RWPE1 (cell line): Measurements from ENCODE around the gene ARHGDIB.

ENCODE experiments used
- CTCF ChIA-PET: fragments of 350-600 bp; sonication (Branson Sonifier 250); formaldehyde crosslinking; extraction: SDS; loops from one replicate; lab custom pipeline; 2021; lab: Yijun Ruan, JAX
- POLR2A ChIA-PET: fragments of 400-600 bp; formaldehyde crosslinking; extraction: SDS; loops from one replicate; lab custom pipeline; 2020; ENCODE audit warnings: antibody characterized with exemption; ENCODE audit not compliant: low non-redundant PET; lab: Yijun Ruan, JAX
- DNase-seq: peaks from one replicate; pipeline ENCODE4 v3.0.0; 2012; ENCODE audit warnings: low spot score
- H3K27ac ChIP-seq: fragments of 450-650 bp; 2 replicates; pipeline ENCODE4 v1.5.1; 2017
- CTCF ChIP-seq: fragments of 450-650 bp; conservative IDR thresholded peaks from 2 replicates; pipeline ENCODE4 v1.5.1; 2017; ENCODE audit warnings: low read depth, mild to moderate bottlenecking

ARHGDIB gene

GRCh38 chr12:14960548-14961465 is 594 bp downstream of the ARHGDIB start:
- no peak for TF ChIP-seq CTCF
- DNase-seq, result peak; percentile 72
- H3K27ac ChIP-seq, result peak overlapping the region; percentile 89
- ChIA-PET CTCF (interaction anchor here (0.6 to 0.7 kb wide), 2 partner anchors 26 to 35 kb away, joined by 3 read pairs; no protein-coding TSS in a partner anchor), POLR2A (no interaction called here)

DNA sequence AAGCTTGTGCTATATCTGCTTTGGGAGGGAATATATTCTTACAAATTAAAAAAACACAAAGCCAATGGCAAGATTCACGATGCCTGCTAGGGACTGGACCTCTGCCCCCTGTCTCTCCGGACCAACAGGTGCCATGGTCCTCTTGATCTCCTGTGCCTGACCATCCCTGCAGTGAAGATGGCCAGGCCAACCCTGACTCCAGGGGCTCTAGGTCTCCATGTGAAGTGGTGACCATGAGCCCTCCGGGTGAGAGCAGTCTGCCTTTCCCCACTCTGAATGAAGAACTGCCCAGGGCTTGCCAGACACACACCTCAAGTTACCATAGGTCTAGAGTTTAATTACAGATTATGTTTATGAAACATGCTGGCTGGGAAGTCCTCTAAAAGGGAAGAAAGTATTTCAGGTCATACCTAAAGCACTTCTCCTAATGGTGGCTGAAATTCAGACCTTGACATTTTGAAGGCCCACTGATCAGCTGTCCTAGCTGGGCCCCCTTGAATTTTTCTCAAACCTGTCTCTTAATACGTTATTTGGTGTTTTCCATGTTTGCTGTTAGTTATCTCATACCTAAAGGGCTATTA is 1.4 kb downstream of the ARHGDIB start:
- ChIA-PET POLR2A (no interaction called here), CTCF (no interaction called here)
- TF ChIP-seq CTCF, result no peak
- H3K27ac ChIP-seq, result peak overlapping the region; percentile 89
- DNase-seq, result no peak

- POLR2A ChIA-PET, result no interaction called here
- CTCF ChIA-PET, result interaction anchor here (0.6 kb wide), 1 partner anchor 459 kb away, joined by 6 read pairs; no protein-coding TSS in a partner anchor
- no peak overlapping the region for H3K27ac ChIP-seq
- TF ChIP-seq CTCF, result no peak
- no peak for DNase-seq
Measured at GRCh38 chr12:14959463-14959862, 1.9 kb downstream of the ARHGDIB start.

DNA sequence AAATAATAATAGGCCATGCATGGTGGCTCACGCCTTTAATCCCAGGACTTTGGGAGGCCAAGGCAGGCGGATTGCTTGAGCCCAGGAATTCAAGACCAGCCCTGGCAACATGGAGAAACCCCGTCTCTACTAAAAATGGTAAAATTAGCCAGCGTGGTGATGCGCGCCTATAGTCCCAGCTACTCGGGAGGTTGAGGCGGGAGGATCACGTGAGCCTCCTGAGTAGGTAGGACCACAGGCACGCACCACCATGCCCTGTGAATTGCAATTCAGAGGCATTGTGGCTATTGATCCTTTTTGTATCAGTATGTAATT is 2.3 kb downstream of the ARHGDIB start:
- ChIA-PET POLR2A (no interaction called here), CTCF (interaction anchor here (0.6 kb wide), 1 partner anchor 459 kb away, joined by 6 read pairs; no protein-coding TSS in a partner anchor)
- no peak overlapping the region for H3K27ac ChIP-seq
- TF ChIP-seq CTCF, result no peak
- no peak for DNase-seq

- CTCF ChIA-PET, result no interaction called here
- H3K27ac ChIP-seq, result no peak overlapping the region
- no peak for TF ChIP-seq CTCF
- POLR2A ChIA-PET, result no interaction called here
- DNase-seq, result no peak
Measured at GRCh38 chr12:14958361-14959125, 2.9 kb downstream of the ARHGDIB start.

- POLR2A ChIA-PET, result no interaction called here
- H3K27ac ChIP-seq, result no peak overlapping the region
- no peak for TF ChIP-seq CTCF
- CTCF ChIA-PET, result interaction anchor here (0.6 to 0.7 kb wide), 2 partner anchors 188 to 790 kb away, joined by 3 to 4 read pairs; no protein-coding TSS in a partner anchor
- no peak for DNase-seq
Measured at GRCh38 chr12:14957551-14958168, 3.7 kb downstream of the ARHGDIB start.
